DMS 273 (cell line): ENCODE measurements around the gene KRT6B.
"Not testable (repeated sequence)": the region's sequence is repeated elsewhere in the genome, so short reads cannot be mapped to it uniquely, and the experiment has no call there.

Source experiments
- DNase-seq: peaks from one replicate; lab custom pipeline; 2025; ENCODE audit not compliant: unreplicated experiment; lab: John Stamatoyannopoulos, UW

Gene KRT6B

DNA sequence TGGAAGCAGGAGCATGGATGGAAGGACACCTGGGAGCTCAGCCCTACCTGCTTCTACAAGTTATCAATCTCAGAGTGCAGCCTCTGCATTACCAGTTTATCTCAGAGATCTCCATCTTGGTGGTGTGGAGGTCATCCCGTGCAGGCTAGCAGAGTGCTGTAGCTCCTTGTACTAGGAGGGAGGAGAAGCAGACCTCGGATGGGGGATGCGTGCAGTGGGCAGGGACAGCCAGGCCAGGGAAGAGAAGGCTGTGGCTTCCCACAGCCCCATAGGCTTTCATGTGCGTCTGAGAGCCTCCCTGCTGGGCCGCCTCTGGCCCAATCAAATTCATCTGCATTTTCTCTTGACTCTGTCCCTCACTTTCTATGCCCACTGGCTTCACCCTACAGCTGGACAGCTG is 37.0 kb downstream of the KRT6B start:
- DNase-seq: no peak

DNA sequence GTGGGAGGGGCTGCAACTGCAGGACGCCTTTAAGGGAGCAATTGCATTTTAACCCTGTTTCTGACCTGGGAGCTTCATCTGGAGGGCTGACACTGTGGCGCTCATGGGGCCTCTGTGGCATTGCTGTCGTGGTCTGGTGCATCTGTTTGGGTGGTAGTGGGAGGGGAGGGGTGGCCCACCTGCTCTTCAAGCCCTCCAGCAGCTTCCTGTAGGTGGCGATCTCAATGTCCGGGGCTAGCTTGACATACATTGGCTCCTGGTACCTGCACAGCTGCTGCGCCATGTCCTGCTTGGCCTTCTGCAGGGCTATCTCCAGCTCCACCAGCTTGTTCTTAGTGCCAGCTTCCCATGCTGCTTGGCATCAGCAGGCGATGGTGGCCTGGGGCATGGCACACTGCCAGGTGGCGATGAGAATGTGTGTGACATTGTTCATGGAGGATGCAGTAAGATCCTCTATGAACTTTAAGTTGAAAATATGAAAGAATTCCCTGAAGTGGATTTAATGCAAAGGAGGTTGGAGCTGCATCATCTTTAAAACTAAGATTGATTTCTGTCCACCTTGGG is 38.1 kb downstream of the KRT6B start:
- DNase-seq: no peak

DNA sequence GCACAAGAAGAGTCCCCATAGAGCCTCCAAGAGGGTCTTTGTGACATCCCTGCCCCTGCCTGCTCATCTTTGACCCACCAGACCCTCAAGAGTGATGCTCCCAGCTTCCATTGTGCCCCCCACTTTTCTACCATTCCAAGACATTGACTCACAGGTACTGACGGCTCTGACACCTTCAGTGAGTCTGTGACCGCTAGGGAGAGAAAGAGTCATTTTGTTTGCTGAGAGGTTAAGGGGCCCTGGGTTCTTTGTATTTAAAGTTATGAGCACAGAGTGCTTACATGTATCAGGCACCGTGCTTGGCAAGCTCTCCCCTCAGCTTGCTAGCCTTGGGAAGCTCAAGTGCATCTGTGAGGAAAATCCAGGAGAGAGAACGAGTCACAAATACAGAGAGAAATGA is 38.7 kb downstream of the KRT6B start:
- no peak for DNase-seq

DNA sequence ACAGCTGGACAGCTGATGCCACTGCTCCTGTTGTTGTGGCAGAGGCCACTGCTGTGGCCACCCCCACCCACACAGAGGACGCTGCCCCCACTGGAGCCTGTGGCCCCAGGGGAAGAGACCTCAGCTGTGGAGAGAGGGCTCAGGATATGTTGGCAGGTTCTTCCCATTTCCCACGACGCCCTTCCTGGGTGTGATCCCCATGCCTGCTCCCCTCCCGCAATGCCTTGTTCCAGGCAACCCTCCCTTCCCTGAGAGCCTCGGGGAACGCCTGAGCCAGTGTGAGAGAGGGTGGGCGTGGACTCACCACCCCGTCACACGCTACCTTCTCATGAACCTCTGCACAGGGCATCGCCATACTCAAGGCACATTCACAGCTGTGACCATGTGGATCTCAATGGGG is 40.1 kb downstream of the KRT6B start:
- no peak for DNase-seq

DNA sequence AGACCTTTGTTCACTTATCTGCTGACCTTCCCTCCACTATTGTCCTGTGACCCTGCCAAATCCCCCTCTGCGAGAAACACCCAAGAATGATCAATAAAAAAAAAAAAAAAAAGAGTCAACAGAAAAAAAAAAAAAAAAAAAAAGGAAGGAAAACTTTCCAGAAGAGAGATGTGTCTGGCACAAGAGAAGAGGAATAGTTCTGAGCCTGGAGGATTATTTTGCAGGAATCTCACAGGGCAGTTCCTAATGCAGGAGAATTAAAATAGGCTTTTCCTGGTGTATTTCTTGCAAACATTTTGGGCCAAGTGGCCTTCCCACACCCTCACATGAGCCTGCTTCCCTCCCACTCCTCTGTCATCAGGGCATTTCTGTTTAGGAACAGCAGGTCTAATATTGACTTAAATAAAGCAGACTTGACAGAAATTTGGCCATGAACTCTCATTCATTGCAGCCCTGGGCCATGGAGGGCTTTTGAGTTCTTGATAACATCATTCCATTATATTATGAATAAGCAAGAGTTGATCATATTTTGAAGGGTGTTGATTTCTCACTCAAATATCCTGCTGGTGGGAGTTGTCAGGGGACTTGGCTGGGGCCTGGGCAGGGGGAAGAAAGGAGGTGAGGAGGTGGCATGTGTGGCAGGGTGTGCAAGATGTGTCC is 41.2 kb downstream of the KRT6B start:
- not testable (repeated sequence) for DNase-seq

DNA sequence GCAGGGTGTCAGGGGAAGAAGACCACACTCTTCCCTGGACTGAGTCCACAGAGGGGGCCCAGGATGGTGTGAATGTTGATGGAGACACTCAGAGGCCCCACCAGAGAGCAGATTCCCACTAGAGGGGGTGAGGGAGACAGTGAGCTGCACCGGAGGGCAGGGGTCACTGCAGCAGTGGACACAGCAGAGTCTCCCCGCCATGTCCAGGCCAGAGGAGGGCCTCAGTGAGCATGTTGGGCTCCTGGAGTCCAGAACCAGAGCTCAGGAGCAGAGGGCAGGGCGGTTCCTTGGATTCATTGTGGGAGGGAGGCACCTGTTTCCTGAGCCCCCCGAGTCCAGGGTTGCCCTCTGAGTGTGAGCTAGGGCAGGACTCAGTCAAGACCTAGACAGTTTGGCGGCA is 44.0 kb downstream of the KRT6B start:
- no peak for DNase-seq

DNA sequence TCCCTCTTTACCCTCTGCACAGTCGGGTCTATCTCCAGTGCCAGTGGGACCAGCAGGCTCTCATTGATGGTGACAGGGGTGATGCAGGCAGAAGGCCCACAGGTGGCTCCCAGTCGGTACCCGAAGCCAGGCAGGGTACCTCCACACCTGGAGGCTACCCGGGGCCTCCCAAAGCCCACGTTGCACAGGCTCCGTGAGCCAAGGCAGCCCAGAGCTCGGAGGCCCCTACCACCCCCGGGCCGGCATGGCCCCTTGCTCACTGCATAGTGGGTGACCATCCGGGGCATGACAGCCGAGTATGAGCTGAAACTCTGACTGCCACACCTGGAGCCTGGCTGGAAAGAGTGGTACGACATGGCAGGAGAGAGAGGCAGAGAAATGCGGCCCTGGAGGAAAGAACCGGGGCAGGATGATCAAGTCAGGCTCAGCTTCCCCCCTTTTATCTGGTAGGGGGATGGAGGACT is 46.0 kb downstream of the KRT6B start, which contains the start of gene KRT82:
TSS of gene KRT82 (minus strand) at position 414 of the 464 bp plus-strand sequence. CDS start at position 356, 58 bp downstream.
- no peak for DNase-seq

DNA sequence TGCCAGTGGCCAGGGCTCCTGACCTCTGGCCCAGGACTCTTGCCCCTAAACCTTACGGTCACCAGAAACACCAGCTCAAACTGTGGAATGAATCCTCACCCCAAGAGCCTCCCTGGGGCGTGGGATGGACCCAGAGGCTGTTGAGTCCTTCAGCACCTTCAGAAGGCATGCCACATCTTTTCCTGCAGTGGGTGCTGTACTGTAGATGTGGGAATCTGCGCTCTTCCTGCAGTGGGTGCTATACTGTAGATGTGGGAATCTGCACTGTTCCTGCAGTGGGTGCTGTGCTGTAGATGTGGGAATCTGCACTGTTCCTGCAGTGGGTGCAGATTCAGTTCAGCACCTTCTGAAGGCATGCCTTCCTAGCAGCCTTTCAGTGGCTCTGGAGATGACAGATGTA is 47.0 kb downstream of the KRT6B start:
- no peak for DNase-seq

DNA sequence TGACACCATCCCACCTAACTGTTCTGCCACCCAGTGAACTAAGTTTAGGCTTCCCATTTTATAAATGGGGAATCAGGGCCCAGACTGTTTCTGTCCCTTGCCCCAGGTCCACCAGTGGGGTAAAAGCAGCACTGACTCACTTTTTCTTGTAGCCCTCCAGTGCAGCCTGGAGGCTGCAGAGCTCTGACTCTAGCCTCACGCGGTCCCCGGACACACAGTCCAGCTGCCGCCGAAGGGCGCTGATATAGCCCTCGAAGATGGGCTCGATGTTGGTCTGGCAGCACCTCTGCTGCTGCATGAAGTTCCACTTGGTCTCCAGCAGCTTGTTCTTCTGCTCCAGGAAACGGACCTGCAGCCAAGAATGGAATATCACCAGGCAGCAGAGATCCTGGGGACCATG is 48.4 kb downstream of the KRT6B start:
- no peak for DNase-seq

DNA sequence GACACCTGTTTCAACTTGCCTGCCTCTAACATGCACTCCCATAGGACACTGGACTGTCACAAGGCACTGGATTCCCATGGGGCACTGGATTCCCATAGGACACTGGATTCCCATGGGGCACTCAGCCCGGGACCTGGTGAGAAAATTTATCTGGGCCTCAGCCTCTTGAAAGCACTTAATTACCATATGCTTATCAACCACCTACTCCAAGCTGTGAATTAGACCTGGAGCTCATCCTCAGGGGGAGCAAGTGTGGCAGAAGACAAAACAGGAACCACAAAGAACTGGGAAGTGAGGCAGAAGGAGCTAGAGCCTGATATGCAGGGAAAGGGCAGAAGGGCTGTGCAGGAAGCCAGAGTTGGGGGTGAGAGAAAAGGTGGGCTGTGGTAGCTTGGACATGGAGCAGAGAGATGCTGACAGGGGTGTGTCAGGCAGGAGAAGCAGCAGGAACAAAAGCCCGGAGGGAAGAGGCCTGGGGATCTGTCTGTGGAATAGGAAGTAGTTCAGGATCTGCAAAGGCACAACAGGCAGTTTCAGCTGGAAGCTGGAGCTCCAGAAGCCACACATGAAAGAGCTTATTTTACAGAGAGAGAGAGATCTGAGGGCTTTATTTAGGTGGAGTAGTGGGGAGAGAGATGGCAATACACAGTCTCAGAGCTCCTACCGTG is 48.9 kb downstream of the KRT6B start:
- DNase-seq: no peak

DNA sequence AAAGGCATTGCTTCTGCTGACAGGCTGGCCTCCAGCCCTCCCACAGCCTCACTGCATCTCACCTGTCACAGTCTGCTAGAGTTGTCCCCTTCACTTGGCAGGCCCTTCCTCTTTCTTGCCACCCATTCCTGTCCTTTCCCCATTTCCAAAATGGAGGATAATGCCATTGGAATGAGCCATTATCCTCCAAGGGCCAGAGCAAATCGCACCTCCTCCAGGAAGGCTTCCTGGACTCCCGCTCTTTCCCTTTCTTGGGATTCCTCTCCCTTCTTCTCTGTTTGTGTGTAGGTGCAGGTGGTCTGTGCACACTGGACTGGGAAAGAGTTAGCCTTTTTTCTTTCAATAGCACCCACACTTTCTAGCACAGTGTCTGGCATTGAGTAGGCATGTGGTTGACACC is 49.6 kb downstream of the KRT6B start:
- DNase-seq: no peak

DNA sequence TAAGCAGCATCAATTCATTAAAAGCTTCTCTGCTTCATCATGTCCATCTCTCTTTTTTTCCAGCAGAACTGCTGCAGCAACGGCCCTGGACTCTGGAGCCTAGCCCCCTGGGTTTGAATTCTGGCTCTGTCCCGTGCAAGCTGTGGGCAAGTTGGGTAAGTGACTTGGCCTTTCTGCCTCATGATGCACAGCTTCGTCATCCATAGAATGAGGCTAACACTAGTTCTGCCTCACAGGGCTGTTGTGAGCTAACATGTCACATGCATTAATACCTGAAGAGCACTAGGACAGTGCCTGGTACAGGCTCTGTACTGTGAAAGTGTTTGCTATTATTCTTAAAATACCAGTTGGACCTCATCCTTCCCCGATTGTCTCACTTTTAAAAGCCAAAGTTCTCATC is 50.0 kb downstream of the KRT6B start:
- DNase-seq: no peak

DNA sequence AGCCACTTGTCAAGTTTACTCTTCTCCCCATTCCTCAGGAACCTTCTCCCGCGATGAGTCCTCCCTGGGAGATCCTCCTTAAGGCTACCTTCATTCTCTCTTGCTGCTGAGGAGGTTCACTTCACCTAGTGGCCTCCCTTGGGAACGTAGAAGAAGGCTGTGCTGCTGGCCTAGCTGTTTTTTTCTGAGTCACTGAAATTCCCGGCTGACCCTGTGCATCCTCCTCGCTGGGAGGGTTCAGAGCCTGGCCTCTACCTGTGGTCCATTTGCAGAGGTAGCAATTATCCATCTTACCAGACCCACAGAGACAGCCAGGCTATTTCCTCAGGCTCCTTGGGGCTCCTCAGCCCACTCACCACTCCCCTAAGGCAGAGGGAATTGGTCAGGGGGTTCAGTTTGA is 50.4 kb downstream of the KRT6B start:
- no peak for DNase-seq

DNA sequence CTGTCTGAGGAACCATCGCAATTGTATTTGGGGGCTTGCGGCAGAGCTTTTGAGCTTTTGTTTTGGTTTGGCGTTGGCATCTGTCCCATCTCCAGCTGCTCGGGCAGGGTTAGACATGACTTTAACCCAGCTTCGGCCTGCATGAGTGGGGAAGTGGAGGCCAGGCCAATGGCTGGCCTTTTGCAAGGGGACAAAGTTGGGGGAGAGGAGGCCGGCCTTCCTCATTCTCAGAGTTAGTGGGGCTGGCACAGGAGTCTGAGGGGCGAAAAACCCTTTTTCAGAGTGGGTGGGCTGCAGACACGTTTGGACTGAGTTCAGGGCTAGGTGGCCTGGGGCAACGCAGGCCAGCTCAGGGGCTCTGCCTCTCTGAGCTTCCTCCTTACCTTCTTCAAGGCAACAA is 51.0 kb downstream of the KRT6B start:
- DNase-seq: no peak

DNA sequence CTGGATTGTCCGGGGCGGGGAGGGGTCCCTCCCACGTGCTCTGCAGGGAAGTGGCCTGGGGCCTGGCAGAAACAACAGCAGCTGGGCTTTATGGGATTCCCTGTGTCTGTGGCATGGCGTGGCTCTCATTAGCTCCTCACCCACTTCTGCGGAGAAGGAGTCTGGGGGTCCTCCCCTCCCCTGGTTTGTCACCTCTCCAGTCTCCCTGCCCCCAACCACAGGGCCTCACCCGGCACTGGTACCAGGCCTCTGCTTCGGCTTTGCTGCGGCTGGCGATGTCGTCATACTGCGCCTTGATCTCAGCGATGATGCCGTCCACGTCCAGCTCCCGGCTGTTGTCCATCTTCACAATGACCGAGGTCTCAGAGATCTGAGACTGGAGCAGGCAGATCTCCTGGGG is 52.2 kb downstream of the KRT6B start:
- no peak for DNase-seq

DNA sequence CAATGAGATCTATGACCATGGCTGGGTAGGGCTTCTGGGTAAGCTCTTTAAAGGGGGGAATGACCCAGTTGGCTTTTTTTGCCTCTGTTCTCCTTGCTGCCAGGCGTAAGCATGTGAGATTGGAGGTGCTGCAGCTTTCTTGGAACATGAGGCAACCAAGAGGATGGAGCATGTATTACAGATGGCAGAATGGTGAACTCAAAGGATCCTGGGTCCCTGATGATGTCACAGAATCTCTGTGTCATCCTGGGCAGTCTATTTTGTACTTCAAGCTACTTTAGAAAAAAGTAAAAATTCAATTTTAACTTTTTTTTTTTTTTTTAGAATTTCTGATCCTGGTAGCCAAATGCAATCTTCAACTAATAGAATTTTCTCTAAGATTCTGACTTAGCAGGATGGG is 53.8 kb downstream of the KRT6B start:
- no peak for DNase-seq

DNA sequence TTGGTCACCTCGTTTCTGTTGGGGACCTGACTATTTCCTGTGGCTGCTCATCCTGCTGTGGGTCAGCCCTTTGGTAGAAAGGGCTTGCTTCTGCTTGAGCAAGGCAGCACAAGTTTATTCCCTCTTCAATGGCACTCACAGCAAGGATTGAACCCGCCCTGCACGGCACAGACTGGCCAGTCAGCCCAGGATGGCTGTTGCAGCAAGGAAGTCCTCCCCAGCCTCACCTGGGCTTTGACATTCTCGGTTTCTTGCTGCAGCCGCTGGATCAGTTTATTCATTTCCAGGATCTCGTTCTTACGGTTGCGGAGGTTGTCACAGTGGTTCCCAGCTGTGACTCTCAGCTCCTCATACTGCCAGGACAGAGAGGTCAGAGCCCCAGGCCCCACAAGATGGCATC is 55.3 kb downstream of the KRT6B start:
- no peak for DNase-seq
